Esophagus (tissue), 2 donors: ENCODE measurements around the gene FAM43B. TPM values are rescaled to one million over a fixed set of nuclear protein-coding genes. Genes with fewer than 3 reads are reported as not detected.

ENCODE experiments used
- H3K27ac ChIP-seq, 2 donors: one replicate each; pipeline ENCODE4 v1.5.1; 2013; ENCODE audit warnings: low read depth in 2 of 2, mild to moderate bottlenecking in 2 of 2, inconsistent platforms in 1 of 2, low read length in 1 of 2, moderate library complexity in 1 of 2
- H3K27me3 ChIP-seq, 2 donors: one replicate each; pipeline ENCODE4 v1.6.1; 2013; ENCODE audit warnings: low read length in 2 of 2, control low read depth in 1 of 2, mild to moderate bottlenecking in 1 of 2; ENCODE audit not compliant: insufficient read depth in 2 of 2, control insufficient read depth in 1 of 2
- H3K36me3 ChIP-seq, 2 donors: one replicate each; pipeline ENCODE4 v1.6.1; 2013; ENCODE audit warnings: low read length in 1 of 2; ENCODE audit not compliant: control insufficient read depth in 2 of 2, insufficient read depth in 2 of 2
- H3K4me1 ChIP-seq, 2 donors: one replicate each; pipeline ENCODE4 v1.6.1; 2013; ENCODE audit warnings: low read length in 1 of 2; ENCODE audit not compliant: control insufficient read depth in 2 of 2, insufficient read depth in 2 of 2
- H3K4me3 ChIP-seq, 2 donors: one replicate each; pipeline ENCODE4 v1.5.1; 2013; ENCODE audit warnings: low read length in 2 of 2, mild to moderate bottlenecking in 2 of 2, low read depth in 1 of 2, moderate library complexity in 1 of 2
- H3K9me3 ChIP-seq, 2 donors: one replicate each; pipeline ENCODE4 v1.6.1; 2013; ENCODE audit warnings: mild to moderate bottlenecking in 2 of 2, low read depth in 1 of 2, low read length in 1 of 2, moderate library complexity in 1 of 2; ENCODE audit not compliant: control insufficient read depth in 2 of 2, insufficient read depth in 1 of 2
- WGBS, 2 donors: extraction: QIAGEN DNeasy Blood & Tissue Kit; methylation state at CpG; one replicate each; pipeline ENCODE4 v1.1.7; 2013; 5-methylcytosine and 5-hydroxymethylcytosine counted together
- polyA plus RNA-seq, 2 donors: library from polyadenylated mRNA; stranded (reverse); fragments of 200-250 nt; gene quantifications; one replicate each; pipeline ENCODE4 v1.2.3, GENCODE V29; 2013
- donor health status: healthy with polysubstance abuse.
- donor health status: Bipolar disorder and iron deficiency.

The FAM43B gene
- polyA plus RNA-seq, 2 donors, result 0.04 to 0.12 TPM

DNA sequence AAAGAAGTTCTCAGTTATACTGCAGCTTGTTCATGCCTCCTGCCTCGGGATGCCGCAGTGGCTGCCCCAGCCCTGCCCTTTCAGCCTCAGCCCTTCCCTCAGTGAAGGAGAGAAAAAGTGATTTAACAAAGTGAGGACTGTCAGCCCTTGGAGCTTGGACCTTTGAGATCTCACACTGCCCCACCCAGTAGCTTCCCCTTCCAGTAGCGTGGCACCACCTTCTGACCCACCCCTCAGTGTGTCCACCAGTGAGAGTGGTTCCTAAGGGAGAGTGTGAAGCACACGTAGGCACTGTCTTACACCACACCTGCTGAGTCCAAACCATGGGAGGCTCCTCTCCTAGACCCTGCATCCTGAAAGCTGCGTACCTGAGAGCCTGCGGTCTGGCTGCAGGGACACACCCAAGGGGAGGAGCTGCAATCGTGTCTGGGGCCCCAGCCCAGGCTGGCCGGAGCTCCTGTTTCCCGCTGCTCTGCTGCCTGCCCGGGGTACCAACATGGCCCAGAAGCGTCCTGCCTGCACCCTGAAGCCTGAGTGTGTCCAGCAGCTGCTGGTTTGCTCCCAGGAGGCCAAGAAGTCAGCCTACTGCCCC lies 36.4 kb downstream of the FAM43B start, which contains the start of gene CDA:
Gene CDA, plus strand, starts transcription at position 464 of the 592 bp plus-strand sequence. Its CDS starts 33 bp downstream, at position 497.
- Histone ChIP-seq H3K4me3 (peak within 1 kb of the TSS; percentile 43 to 47), H3K9me3 (no peaks in the 10 kb centered on the region), H3K36me3 (no peaks in the 10 kb centered on the region), H3K27ac (peak within 1 kb of the TSS; percentile 76 to 86), H3K4me1 (peaks cover 3 to 17% of the 10 kb centered on the region in 2 donors), H3K27me3 (peaks cover 0 to 5% of the 10 kb centered on the region in 2 donors)
- WGBS, 2 donors, result 19 to 24% methylated on average over 11 of the region's 11 CpGs

DNA sequence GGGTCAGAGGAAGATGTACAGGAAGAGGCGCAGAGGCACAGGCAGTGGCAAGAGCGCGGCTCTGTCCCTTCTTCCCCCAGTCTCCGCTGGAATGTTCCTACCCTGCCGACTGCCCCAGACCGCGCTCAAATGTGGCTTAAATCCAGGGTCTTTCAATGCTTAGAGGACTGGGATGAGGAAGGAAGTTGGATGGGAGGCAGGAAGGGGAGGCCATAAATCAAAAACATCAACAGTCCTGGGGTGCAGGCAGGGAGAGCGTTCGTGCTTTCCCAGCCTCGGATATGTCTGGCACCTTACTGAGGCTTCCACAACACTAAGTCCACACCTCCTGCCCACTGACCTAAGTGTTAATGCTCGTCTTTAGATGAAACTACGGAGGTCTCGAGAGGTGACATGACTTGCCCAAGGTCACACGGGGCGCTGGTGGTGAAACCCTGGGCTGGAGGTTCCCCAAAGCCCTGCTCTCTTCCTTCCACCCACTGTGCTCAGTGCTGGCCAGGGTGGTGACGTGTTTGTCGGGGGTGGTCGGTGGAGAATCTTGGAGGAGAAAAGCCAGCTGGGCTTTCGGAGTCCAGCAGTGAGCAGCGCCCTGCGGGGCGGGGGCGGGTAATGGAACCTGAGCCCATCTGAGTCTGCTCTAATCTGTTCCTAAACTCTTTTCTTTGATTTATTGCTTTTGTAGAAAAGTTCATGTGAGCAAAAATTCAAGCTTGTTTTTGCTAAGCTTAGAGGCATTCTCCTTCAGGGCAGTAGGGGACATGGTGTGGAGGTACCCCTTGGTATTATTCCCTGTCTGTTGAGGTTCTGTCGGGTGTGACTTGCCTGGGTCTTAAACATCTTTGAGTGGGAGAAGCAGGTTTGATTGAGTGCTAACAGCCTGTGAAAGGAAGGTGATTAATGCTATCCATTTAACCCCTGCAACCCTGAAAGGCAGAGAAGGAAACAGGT lies 37.2 kb downstream of the FAM43B start:
- Histone ChIP-seq H3K36me3 (no peaks in the 10 kb centered on the region), H3K27me3 (peaks cover 0 to 5% of the 10 kb centered on the region in 2 donors), H3K27ac (peak overlapping the region; percentile 76 to 84), H3K4me1 (peaks cover 3 to 17% of the 10 kb centered on the region in 2 donors), H3K9me3 (no peaks in the 10 kb centered on the region), H3K4me3 (peak overlapping the region; percentile 43 to 47)
- WGBS, 2 donors, result 17 to 19% methylated on average over 24 of the region's 24 CpGs

DNA sequence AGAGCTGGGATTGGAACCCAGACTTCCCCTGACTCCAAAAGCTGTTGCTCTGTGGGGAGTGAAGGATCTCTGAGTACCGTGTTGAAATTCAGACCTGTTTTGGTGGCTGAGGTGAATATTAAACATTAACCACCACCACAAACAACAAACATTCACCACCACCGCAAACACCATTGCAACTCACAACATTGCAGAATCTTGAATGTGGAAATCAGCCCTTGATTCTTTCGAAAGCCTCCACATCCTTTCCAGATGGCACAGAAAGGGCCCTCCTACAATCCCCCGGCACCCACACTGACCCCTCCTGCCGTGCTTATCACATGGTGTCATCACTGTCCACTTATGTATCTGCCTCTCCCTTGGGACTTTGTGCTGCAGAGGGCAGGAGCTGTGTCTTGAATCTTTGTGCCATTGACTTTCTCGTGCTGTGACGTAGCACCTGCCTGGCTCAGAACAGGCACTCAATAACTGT lies 38.0 kb downstream of the FAM43B start:
- peaks cover 0 to 6% of the 10 kb centered on the region in 2 donors for H3K27me3 ChIP-seq

DNA sequence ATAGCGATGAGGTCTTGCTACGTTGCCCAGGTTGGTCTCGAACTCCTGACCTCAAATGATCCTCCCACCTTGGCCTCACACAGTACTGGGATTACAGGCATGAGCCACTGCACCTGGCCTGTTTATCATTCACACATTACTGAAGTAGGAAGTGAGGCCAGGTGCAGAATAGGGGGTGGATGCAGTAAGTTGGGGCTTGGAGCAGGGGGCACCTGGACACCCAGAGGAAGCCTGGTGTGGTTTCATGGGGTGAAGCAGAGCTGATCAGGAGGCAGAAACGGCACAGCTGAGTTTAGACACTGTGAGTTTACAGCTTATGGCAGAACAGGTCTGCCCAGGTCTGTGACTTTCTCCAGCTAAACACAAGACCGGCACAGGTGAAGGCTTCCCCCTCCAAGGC lies 41.4 kb downstream of the FAM43B start:
- Histone ChIP-seq H3K27me3 (peaks cover 0 to 7% of the 10 kb centered on the region in 2 donors), H3K4me1 (peaks cover 3 to 14% of the 10 kb centered on the region in 2 donors), H3K36me3 (no peaks in the 10 kb centered on the region), H3K9me3 (no peaks in the 10 kb centered on the region), H3K4me3 (no peak overlapping the region), H3K27ac (peak overlapping the region in 1 of 2 donors; percentile 58)
- WGBS, 2 donors, result 69 to 74% methylated on average over 5 of the region's 5 CpGs

More for the DNA sequence above, 38.0 kb downstream of the FAM43B start:
- WGBS, 2 donors, result 33 to 37% methylated on average over 7 of the region's 7 CpGs
- Histone ChIP-seq H3K4me1 (peaks cover 3 to 17% of the 10 kb centered on the region in 2 donors), H3K27ac (peak overlapping the region; percentile 7 to 84), H3K4me3 (peak overlapping the region in 1 of 2 donors; percentile 43), H3K36me3 (no peaks in the 10 kb centered on the region), H3K9me3 (no peaks in the 10 kb centered on the region)

DNA sequence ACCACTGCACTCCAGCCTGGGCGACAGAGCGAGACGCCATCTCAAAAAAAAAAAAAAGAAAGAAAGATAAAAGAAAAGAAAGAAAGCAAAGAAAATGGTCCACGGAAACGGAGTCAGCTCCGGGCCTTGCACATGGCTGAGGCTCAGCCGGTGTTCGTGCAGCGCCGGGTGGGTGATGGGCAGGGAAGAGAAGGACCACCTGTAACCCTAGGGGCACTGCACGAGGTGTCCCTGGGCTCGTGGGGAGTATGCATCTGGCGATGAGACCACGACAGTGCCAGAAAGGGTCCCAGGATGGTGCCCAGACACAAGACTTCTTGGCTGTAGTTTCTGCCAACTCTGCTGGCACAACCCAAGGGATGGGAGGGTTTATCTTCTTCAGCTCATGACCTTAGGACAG lies 42.4 kb downstream of the FAM43B start:
- no peaks in the 10 kb centered on the region for H3K36me3 ChIP-seq
- no peak overlapping the region for H3K27ac ChIP-seq
- H3K4me3 ChIP-seq, result no peak overlapping the region
- H3K27me3 ChIP-seq, result peaks cover 0 to 2% of the 10 kb centered on the region in 2 donors
- no peaks in the 10 kb centered on the region for H3K9me3 ChIP-seq
- peaks cover 3 to 8% of the 10 kb centered on the region in 2 donors for H3K4me1 ChIP-seq
- 88 to 91% methylated on average over 14 of the region's 14 CpGs for WGBS, 2 donors

DNA sequence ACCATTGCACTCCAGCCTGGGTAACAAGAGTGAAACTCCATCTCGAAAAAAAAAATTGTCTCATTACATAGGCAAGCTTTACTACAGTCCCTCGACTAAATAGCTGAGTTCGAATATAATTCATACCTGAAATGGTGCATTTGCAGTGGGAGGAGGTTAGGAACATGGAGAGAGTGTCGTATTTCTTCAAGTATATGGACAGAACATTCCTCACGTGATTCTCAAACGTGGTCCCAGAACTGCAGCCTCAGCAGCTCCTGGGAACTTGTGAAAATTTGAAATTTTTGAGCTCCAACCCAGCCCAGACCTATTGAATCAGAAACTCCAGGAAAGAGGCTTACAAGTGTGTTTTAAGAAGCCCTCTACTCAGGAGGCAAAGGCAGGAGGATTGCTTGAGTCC lies 43.7 kb downstream of the FAM43B start:
- Histone ChIP-seq H3K4me3 (no peak overlapping the region), H3K27me3 (peaks cover 0 to 2% of the 10 kb centered on the region in 2 donors), H3K4me1 (peaks cover 2 to 3% of the 10 kb centered on the region in 2 donors), H3K36me3 (no peaks in the 10 kb centered on the region), H3K9me3 (no peaks in the 10 kb centered on the region), H3K27ac (no peak overlapping the region)
- WGBS, 2 donors, result 57 to 62% methylated on average over 6 of the region's 6 CpGs

DNA sequence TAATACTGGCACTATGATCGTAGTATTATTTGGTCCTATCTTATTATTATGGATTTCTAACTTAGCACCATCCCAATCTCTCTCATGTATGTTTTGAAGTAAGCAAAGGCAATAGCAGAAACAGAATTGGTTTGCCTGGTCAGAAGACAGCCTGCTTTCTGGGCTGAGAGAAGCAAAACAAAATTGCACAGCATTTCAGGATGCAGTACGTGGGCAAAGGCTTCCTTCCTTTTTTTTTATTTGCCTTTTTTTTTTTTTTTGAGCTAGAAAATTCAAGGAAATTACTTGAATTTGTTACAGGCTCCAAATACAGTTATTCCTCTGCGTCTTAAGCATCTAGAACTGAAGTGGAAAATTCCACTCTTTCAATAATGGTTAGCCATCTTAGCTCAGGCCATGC lies 45.3 kb downstream of the FAM43B start:
- H3K4me1 ChIP-seq, result peaks cover 0 to 3% of the 10 kb centered on the region in 2 donors
- no peak overlapping the region for H3K4me3 ChIP-seq
- WGBS, 2 donors, result 72 to 78% methylated on average over 3 of the region's 3 CpGs
- H3K9me3 ChIP-seq, result no peaks in the 10 kb centered on the region
- no peaks in the 10 kb centered on the region for H3K36me3 ChIP-seq
- peaks cover 0 to 2% of the 10 kb centered on the region in 2 donors for H3K27me3 ChIP-seq
- H3K27ac ChIP-seq, result no peak overlapping the region

DNA sequence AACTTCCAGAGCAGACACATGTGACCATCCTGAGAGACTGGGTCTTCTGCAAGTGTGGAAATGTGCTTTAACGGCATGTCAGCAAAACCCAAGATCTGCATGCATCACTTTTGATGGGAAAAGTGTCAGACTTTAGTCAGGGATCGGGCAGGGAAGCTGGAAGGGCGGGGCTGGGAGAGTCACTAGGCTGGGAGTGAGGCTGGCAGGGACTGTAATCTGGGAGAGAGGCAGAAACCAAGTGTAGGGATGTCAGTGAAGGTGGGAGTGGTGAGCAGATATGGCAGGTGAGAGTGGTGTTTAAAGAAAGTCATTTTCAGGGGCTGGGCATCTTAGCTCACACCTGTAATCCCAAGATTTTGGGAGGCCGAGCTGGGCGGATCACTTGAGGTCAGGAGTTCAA lies 47.8 kb downstream of the FAM43B start:
- H3K27ac ChIP-seq, result no peak overlapping the region
- WGBS, 2 donors, result 78 to 80% methylated on average over 5 of the region's 5 CpGs
- no peaks in the 10 kb centered on the region for H3K36me3 ChIP-seq
- no peak overlapping the region for H3K4me3 ChIP-seq
- H3K27me3 ChIP-seq, result peaks cover 0 to 2% of the 10 kb centered on the region in 2 donors
- H3K4me1 ChIP-seq, result no peaks in the 10 kb centered on the region
- no peaks in the 10 kb centered on the region for H3K9me3 ChIP-seq

DNA sequence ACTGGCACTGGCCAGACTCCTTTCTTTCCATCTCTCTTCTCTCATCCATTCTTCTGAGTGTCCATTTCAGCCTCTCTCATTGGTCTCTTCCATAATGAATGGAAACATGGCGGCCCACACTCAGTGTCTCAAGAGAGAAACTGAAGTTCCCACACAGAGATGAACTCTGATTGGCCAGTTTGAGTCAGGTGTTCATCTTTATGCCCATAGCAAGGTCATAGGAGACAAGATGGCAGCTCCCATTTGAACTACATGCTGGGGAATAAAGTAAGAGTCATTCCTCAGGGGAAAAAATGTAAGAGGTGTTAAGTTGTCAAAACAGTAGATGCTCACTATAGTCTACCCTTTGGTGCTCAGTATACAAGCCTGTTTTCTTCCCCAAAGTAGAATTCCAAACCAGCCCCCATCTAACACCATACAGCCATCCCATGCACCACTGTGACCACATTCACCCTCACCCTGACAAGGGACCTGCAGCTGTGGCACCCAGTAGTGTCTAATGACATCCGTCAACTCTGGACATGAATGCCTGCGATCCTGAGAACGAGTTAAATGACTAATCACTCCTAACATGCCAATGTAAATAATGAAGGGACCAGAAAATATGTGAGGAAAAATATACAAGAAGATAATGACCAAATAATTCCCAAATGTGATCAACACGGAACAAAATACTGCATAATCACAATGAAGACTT lies 48.9 kb downstream of the FAM43B start:
- no peaks in the 10 kb centered on the region for H3K36me3 ChIP-seq
- H3K27me3 ChIP-seq, result no peaks in the 10 kb centered on the region
- no peaks in the 10 kb centered on the region for H3K4me1 ChIP-seq
- no peak overlapping the region for H3K4me3 ChIP-seq
- H3K9me3 ChIP-seq, result no peaks in the 10 kb centered on the region
- no peak overlapping the region for H3K27ac ChIP-seq
- WGBS, 2 donors, result 43 to 45% methylated on average over 5 of the region's 5 CpGs
